ENCODE results near the gene GHDC.

GRCh38 chr17:42169351-42169750 lies 24.9 kb downstream of the GHDC start:
- TF ChIP-seq POLR2A (IDR thresholded peaks at IDR 0.05; ENCODE audit: low read depth, low read length) (no peak), POLR2AphosphoS5 (IDR thresholded peaks at IDR 0.05; ENCODE audit: insufficient read depth, low read depth, low read length) (no peak), GATA2 (IDR thresholded peaks at IDR 0.05; ENCODE audit: insufficient read depth, insufficient read length, low read depth, low read length) (no peak), EZH2 (IDR thresholded peaks at IDR 0.05; ENCODE audit: borderline replicate concordance, low read depth, low read length, severe bottlenecking) (no peak)
- TF ChIP-seq, protein P1, sequence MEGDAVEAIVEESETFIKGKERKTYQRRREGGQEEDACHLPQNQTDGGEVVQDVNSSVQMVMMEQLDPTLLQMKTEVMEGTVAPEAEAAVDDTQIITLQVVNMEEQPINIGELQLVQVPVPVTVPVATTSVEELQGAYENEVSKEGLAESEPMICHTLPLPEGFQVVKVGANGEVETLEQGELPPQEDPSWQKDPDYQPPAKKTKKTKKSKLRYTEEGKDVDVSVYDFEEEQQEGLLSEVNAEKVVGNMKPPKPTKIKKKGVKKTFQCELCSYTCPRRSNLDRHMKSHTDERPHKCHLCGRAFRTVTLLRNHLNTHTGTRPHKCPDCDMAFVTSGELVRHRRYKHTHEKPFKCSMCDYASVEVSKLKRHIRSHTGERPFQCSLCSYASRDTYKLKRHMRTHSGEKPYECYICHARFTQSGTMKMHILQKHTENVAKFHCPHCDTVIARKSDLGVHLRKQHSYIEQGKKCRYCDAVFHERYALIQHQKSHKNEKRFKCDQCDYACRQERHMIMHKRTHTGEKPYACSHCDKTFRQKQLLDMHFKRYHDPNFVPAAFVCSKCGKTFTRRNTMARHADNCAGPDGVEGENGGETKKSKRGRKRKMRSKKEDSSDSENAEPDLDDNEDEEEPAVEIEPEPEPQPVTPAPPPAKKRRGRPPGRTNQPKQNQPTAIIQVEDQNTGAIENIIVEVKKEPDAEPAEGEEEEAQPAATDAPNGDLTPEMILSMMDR (IDR thresholded peaks at IDR 0.05; ENCODE audit: extremely low read depth in 1 of 2, insufficient read depth in 1 of 2, low read depth in 1 of 2, low read length in 2 of 2), result no peak
- TF ChIP-seq, protein P2, sequence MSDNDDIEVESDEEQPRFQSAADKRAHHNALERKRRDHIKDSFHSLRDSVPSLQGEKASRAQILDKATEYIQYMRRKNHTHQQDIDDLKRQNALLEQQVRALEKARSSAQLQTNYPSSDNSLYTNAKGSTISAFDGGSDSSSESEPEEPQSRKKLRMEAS (IDR thresholded peaks at IDR 0.05; ENCODE audit: insufficient read depth, insufficient read length), result no peak

Data from endothelial cell of umbilical vein (primary cell).